Heart left ventricle (tissue), 13 donors: ENCODE data around the gene C4orf54.

Experiments used
- POLR2A ChIP-seq, 2 donors: fragments of 450-650 bp; IDR thresholded peaks; one replicate each; pipeline ENCODE4 v1.6.1; 2017; ENCODE audit warnings: antibody characterized with exemption in 2 of 2, mild to moderate bottlenecking in 2 of 2, moderate library complexity in 2 of 2
- TF ChIP-seq, protein P1 (sequence below), 12 donors: fragments of 200-600 bp; sonication (generic) in 4 of 12; IDR thresholded peaks; one replicate each; pipeline versions ENCODE4 v1.5.0 to v1.8.0; 2018 to 2022; ENCODE audit warnings: antibody characterized with exemption in 12 of 12, mild to moderate bottlenecking in 5 of 12
- donor health status: ischemic (EF 13 %, LVEDD 7.1; RV severe dilation, severe dysfunction).
- donor health status: DM: no; HTN: yes; CAD: no.
- donor health status: DM: no; HTN: no; CAD: no.
- donor health status: ischemic (EF 25% LVEDD 6.9; RV normal size, moderate dysfunction).
- donor health status: ischemic (EF 25% LVEDD 5.7; RV mildly dilated, moderate dysfunction).
- donor health status: ischemic (EF 35%, LVEDD 5.7; RV mildly dilated, moderate dysfunction).
- donor health status: nonischemic (EF 11% LVEDD 7.7; RV severe dilation, severe dysfunction).
- donor health status: DM: yes; HTN: yes; CAD: no.
- donor health status: PGD.
- donor health status: ischemic (EF 29% LVEDD 5.4; RV normal size, mild dysfunction).
- donor health status: nonischemic (EF 23%, LVEDD 6.1; RV moderate dilation, normal function).

DNA sequence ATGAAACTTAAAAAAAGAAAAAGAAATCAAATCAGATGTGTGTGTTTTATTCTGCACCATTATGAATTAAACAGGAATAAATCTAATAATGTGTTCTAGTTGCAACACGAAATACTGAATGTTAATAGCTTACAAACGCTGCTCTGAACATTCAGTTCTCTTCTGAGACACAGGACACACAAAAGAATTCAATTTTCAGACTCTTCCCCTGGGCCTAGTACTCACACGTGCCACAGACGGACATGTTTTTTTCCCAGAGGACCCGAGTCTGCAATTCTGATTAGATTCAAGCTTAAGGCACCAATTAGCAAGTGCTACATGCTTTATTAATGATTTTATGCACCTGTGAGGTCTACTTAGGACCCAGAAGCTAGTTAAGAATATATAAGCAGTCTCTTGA is 20.5 kb downstream of the C4orf54 start:
- TF ChIP-seq, protein P1, sequence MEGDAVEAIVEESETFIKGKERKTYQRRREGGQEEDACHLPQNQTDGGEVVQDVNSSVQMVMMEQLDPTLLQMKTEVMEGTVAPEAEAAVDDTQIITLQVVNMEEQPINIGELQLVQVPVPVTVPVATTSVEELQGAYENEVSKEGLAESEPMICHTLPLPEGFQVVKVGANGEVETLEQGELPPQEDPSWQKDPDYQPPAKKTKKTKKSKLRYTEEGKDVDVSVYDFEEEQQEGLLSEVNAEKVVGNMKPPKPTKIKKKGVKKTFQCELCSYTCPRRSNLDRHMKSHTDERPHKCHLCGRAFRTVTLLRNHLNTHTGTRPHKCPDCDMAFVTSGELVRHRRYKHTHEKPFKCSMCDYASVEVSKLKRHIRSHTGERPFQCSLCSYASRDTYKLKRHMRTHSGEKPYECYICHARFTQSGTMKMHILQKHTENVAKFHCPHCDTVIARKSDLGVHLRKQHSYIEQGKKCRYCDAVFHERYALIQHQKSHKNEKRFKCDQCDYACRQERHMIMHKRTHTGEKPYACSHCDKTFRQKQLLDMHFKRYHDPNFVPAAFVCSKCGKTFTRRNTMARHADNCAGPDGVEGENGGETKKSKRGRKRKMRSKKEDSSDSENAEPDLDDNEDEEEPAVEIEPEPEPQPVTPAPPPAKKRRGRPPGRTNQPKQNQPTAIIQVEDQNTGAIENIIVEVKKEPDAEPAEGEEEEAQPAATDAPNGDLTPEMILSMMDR (IDR thresholded peaks at IDR 0.05): no peak
- TF ChIP-seq POLR2A (IDR thresholded peaks at IDR 0.05): no peak
